NT2/D1 (cell line): Measurements from ENCODE around the gene RNASE4.

Source experiments
- SUZ12 ChIP-seq: IDR thresholded peaks from 2 replicates; pipeline ENCODE4 v1.6.1; 2011; ENCODE audit not compliant: insufficient read length, insufficient read depth; ENCODE audit errors: extremely low read depth
- YY1 ChIP-seq: IDR thresholded peaks from 2 replicates; pipeline ENCODE4 v1.6.1; 2011; ENCODE audit not compliant: insufficient read length, insufficient read depth
- ZNF274 ChIP-seq: IDR thresholded peaks from 2 replicates; pipeline ENCODE4 v1.6.1; 2011; ENCODE audit warnings: mild to moderate bottlenecking, low read depth, low read length

GRCh38 chr14:20662968-20663732 is 21.2 kb upstream of the RNASE4 start:
- no peak for TF ChIP-seq YY1
- no peak for TF ChIP-seq SUZ12
- TF ChIP-seq ZNF274, result no peak
